ENCODE measurements around the gene MT1HL1. TPM values are rescaled to one million over a fixed set of nuclear protein-coding genes. Genes with fewer than 3 reads are reported as not detected.
A peak's percentile ranks its signal among the peaks of the same experiment; 100 is the strongest.

MT1HL1 gene
- total RNA-seq, 1 donor from 2014 or later, result not detected

- peak overlapping the region; percentile 52 for H3K4me3 Mint-ChIP-seq (ENCODE audit: low read depth)
- TF ChIP-seq, protein P1, sequence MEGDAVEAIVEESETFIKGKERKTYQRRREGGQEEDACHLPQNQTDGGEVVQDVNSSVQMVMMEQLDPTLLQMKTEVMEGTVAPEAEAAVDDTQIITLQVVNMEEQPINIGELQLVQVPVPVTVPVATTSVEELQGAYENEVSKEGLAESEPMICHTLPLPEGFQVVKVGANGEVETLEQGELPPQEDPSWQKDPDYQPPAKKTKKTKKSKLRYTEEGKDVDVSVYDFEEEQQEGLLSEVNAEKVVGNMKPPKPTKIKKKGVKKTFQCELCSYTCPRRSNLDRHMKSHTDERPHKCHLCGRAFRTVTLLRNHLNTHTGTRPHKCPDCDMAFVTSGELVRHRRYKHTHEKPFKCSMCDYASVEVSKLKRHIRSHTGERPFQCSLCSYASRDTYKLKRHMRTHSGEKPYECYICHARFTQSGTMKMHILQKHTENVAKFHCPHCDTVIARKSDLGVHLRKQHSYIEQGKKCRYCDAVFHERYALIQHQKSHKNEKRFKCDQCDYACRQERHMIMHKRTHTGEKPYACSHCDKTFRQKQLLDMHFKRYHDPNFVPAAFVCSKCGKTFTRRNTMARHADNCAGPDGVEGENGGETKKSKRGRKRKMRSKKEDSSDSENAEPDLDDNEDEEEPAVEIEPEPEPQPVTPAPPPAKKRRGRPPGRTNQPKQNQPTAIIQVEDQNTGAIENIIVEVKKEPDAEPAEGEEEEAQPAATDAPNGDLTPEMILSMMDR (IDR thresholded peaks at IDR 0.05; ENCODE audit: unreplicated experiment), result no peak
- H3K9me3 Mint-ChIP-seq (ENCODE audit: low read depth), result no peaks in the 10 kb centered on the region
- peaks cover 49% of the 10 kb centered on the region for H3K27me3 Mint-ChIP-seq
- no peak for DNase-seq (ENCODE audit: low spot score, unreplicated experiment)
- H3K36me3 Mint-ChIP-seq (ENCODE audit: insufficient read depth), result no peaks in the 10 kb centered on the region
- H3K27ac Mint-ChIP-seq, result no peak overlapping the region
- peaks cover 6% of the 10 kb centered on the region for H3K4me1 Mint-ChIP-seq (ENCODE audit: low read depth)
Measured at GRCh38 chr1:237041461-237041794, 37.2 kb upstream of the MT1HL1 start.

DNA sequence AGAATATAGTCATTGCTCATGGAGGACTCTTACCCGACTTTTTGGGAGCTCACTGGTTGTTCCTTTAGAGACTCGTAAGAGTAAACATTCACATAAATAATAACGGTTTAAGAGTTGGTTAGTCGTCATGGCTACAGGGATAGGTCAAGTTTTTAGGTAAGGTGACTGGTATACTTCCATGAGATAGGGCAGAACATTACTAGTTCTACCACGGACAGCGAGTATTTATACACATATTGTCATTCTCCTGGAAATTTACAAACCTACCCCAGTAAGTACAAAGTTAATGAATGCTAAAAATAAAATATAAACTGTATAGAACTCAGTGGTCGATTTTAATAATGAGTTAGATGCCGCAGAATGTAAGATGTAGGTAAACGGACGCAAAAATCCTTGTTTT is 36.6 kb upstream of the MT1HL1 start:
- DNase-seq (ENCODE audit: low spot score, unreplicated experiment), result no peak
- no peaks in the 10 kb centered on the region for H3K36me3 Mint-ChIP-seq (ENCODE audit: insufficient read depth)
- no peaks in the 10 kb centered on the region for H3K9me3 Mint-ChIP-seq (ENCODE audit: low read depth)
- peaks cover 49% of the 10 kb centered on the region for H3K27me3 Mint-ChIP-seq
- H3K27ac Mint-ChIP-seq, result no peak overlapping the region
- H3K4me1 Mint-ChIP-seq (ENCODE audit: low read depth), result peaks cover 6% of the 10 kb centered on the region
- TF ChIP-seq, protein P1 (IDR thresholded peaks at IDR 0.05; ENCODE audit: unreplicated experiment), result no peak
- H3K4me3 Mint-ChIP-seq (ENCODE audit: low read depth), result no peak overlapping the region

- H3K4me1 Mint-ChIP-seq (ENCODE audit: low read depth), result peaks cover 4% of the 10 kb centered on the region
- H3K36me3 Mint-ChIP-seq (ENCODE audit: insufficient read depth), result no peaks in the 10 kb centered on the region
- H3K4me3 Mint-ChIP-seq (ENCODE audit: low read depth), result no peak overlapping the region
- no peak for DNase-seq (ENCODE audit: low spot score, unreplicated experiment)
- H3K9me3 Mint-ChIP-seq (ENCODE audit: low read depth), result no peaks in the 10 kb centered on the region
- H3K27me3 Mint-ChIP-seq, result peaks cover 30% of the 10 kb centered on the region
- H3K27ac Mint-ChIP-seq, result no peak overlapping the region
- TF ChIP-seq, protein P1 (IDR thresholded peaks at IDR 0.05; ENCODE audit: unreplicated experiment), result no peak
Measured at GRCh38 chr1:237038211-237038610, 34.0 kb upstream of the MT1HL1 start.

- TF ChIP-seq, protein P1 (IDR thresholded peaks at IDR 0.05; ENCODE audit: unreplicated experiment), result no peak
- Mint-ChIP-seq H3K4me1 (ENCODE audit: low read depth) (no peaks in the 10 kb centered on the region), H3K4me3 (ENCODE audit: low read depth) (no peak overlapping the region), H3K36me3 (ENCODE audit: insufficient read depth) (no peaks in the 10 kb centered on the region), H3K27ac (no peak overlapping the region), H3K9me3 (ENCODE audit: low read depth) (no peaks in the 10 kb centered on the region), H3K27me3 (peaks cover 30% of the 10 kb centered on the region)
- no peak for DNase-seq (ENCODE audit: low spot score, unreplicated experiment)
Measured at GRCh38 chr1:237035759-237036158, 31.5 kb upstream of the MT1HL1 start.

DNA sequence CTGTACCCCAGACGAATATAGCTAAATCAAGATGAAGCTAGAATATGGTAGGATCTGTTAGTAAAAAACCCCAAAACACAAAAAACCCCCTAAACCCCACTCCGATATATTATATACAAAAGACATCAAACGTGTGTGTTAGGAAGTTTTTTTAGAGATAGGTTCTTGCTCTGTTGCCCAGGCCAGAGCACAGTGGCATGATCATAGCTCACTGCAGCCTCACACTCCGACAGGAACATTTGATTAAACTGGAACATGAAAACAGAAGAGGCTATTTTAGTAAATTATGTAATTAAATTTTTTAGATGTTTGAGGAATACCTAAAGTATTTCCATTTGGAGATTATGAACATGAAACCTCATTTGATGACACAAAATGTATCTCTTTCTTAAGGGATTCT is 29.6 kb upstream of the MT1HL1 start:
- H3K4me1 Mint-ChIP-seq (ENCODE audit: low read depth), result no peaks in the 10 kb centered on the region
- H3K4me3 Mint-ChIP-seq (ENCODE audit: low read depth), result no peak overlapping the region
- TF ChIP-seq, protein P1 (IDR thresholded peaks at IDR 0.05; ENCODE audit: unreplicated experiment), result no peak
- H3K27ac Mint-ChIP-seq, result no peak overlapping the region
- no peaks in the 10 kb centered on the region for H3K9me3 Mint-ChIP-seq (ENCODE audit: low read depth)
- DNase-seq (ENCODE audit: low spot score, unreplicated experiment), result no peak
- no peaks in the 10 kb centered on the region for H3K36me3 Mint-ChIP-seq (ENCODE audit: insufficient read depth)
- peaks cover 29% of the 10 kb centered on the region for H3K27me3 Mint-ChIP-seq

Data from progenitor cell of endocrine pancreas (in vitro differentiated cells).